Subcutaneous abdominal adipose tissue (tissue), 5 donors: ENCODE data around the gene KAZN.
"Not testable (repeated sequence)": the region's sequence is repeated elsewhere in the genome, so short reads cannot be mapped to it uniquely, and the experiment has no call there.

Source experiments
- H3K27ac ChIP-seq: one replicate; pipeline ENCODE4 v1.7.0; 2013; ENCODE audit warnings: low read depth, mild to moderate bottlenecking, inconsistent platforms, low read length, moderate library complexity
- H3K27me3 ChIP-seq, 5 donors: one replicate each; pipeline ENCODE4 v1.7.0; 2013; ENCODE audit warnings: low read length in 5 of 5, inconsistent platforms in 1 of 5; ENCODE audit not compliant: control insufficient read depth in 5 of 5, insufficient read depth in 4 of 5
- H3K36me3 ChIP-seq, 5 donors: one replicate each; pipeline ENCODE4 v1.7.0; 2013; ENCODE audit warnings: low read length in 5 of 5; ENCODE audit not compliant: control insufficient read depth in 5 of 5, insufficient read depth in 5 of 5
- H3K4me1 ChIP-seq, 5 donors: one replicate each; pipeline ENCODE4 v1.7.0; 2013; ENCODE audit warnings: low read length in 5 of 5, mild to moderate bottlenecking in 3 of 5, moderate library complexity in 1 of 5; ENCODE audit not compliant: control insufficient read depth in 5 of 5, insufficient read depth in 5 of 5
- H3K4me3 ChIP-seq, 5 donors: one replicate each; pipeline ENCODE4 v1.7.0; 2013; ENCODE audit warnings: low read length in 5 of 5, low read depth in 1 of 5
- H3K9ac ChIP-seq, 5 donors: one replicate each; pipeline ENCODE4 v1.7.0; 2013; ENCODE audit warnings: low read length in 5 of 5, mild to moderate bottlenecking in 4 of 5, moderate library complexity in 3 of 5
- H3K9me3 ChIP-seq, 5 donors: one replicate each; pipeline ENCODE4 v1.7.0; 2013; ENCODE audit warnings: low read length in 5 of 5; ENCODE audit not compliant: control insufficient read depth in 5 of 5
- donor health status: healthy.
- donor health status: healthy.
- donor health status: healthy.
- donor health status: healthy.
- donor health status: healthy.

KAZN gene

DNA sequence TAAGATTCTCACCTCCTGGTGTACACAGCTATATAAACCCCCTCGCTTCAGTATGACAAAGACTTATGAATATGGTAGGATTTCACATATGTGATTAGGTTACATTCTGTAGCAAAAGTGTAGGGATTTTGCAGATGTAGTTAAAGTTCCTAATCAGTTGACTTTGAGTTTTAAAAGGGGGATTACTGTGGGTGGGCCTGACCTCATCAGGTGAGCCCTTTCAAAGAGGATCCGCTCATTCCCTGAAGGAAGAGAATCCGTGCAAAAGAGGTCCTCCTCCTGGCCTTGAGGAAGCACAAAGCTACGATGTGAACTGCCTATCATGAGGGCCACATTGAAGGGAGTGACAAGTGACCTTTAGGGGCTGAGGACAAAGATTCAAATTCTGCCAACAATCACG is 30.6 kb upstream of the KAZN start:
- H3K9me3 ChIP-seq = peaks cover 0 to 12% (median 8%) of the 10 kb centered on the region in 5 donors
- H3K9ac ChIP-seq = no peak overlapping the region
- no peaks in the 10 kb centered on the region for H3K4me1 ChIP-seq
- no peak overlapping the region for H3K27ac ChIP-seq
- H3K27me3 ChIP-seq = no peaks in the 10 kb centered on the region
- H3K36me3 ChIP-seq = no peaks in the 10 kb centered on the region
- no peak overlapping the region for H3K4me3 ChIP-seq

DNA sequence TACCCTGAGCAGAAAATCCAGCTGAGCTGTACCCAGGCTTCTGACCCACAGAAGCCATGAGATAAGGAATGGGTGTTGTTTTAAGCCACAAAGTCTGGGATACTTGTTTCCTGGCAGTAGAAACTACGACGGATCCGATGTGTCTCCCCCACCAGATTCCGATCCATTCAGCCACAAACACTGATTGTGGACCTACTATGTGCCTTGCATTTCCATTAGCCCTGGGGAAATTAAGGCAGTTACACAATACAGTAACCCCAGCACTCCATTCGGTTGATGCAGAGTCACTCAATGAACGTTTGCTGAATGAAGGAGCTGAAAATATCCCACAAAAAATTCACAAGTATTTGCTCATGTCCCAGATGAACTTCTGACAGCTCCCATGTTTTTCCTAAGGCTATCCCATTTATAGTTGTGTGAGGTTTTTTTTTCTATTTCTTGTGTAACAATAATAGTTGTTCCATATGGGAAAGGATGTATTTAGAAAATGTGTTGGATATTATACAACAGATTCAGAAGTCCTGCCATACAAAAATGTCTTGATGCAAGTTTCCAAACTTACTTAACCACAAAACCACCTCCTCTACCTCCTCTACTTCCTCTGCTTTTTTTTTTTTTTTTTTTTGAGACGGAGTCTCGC is 29.6 kb upstream of the KAZN start:
- H3K27ac ChIP-seq = no peak overlapping the region
- H3K4me3 ChIP-seq = no peak overlapping the region
- no peaks in the 10 kb centered on the region for H3K36me3 ChIP-seq

DNA sequence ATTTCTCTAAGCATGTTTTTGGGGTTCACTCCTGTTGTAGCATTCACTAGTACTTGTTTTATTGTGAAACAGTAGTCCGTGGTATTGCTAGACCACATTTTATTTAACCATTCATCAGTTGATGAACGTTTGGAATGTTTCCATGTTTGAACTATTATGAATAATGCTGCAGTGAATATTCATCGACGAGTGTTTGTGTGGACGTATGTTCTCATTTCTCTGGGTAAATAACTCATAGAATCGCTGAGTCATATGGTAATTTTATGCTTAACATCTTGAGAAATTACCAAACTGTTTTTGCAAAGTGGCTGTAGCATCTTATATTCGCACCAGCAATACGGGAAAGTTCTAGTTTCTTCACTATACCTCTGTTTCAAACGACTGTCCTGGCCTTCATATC is 28.0 kb upstream of the KAZN start:
- H3K36me3 ChIP-seq = no peaks in the 10 kb centered on the region
- peaks cover 0 to 12% (median 8%) of the 10 kb centered on the region in 5 donors for H3K9me3 ChIP-seq
- no peak overlapping the region for H3K4me3 ChIP-seq
- H3K27me3 ChIP-seq = no peaks in the 10 kb centered on the region
- H3K27ac ChIP-seq = no peak overlapping the region
- no peak overlapping the region for H3K9ac ChIP-seq
- H3K4me1 ChIP-seq = no peaks in the 10 kb centered on the region

More for the DNA sequence above, 29.6 kb upstream of the KAZN start:
- no peaks in the 10 kb centered on the region for H3K27me3 ChIP-seq
- H3K4me1 ChIP-seq = no peaks in the 10 kb centered on the region
- no peak overlapping the region for H3K9ac ChIP-seq
- H3K9me3 ChIP-seq = peaks cover 0 to 12% (median 8%) of the 10 kb centered on the region in 5 donors

DNA sequence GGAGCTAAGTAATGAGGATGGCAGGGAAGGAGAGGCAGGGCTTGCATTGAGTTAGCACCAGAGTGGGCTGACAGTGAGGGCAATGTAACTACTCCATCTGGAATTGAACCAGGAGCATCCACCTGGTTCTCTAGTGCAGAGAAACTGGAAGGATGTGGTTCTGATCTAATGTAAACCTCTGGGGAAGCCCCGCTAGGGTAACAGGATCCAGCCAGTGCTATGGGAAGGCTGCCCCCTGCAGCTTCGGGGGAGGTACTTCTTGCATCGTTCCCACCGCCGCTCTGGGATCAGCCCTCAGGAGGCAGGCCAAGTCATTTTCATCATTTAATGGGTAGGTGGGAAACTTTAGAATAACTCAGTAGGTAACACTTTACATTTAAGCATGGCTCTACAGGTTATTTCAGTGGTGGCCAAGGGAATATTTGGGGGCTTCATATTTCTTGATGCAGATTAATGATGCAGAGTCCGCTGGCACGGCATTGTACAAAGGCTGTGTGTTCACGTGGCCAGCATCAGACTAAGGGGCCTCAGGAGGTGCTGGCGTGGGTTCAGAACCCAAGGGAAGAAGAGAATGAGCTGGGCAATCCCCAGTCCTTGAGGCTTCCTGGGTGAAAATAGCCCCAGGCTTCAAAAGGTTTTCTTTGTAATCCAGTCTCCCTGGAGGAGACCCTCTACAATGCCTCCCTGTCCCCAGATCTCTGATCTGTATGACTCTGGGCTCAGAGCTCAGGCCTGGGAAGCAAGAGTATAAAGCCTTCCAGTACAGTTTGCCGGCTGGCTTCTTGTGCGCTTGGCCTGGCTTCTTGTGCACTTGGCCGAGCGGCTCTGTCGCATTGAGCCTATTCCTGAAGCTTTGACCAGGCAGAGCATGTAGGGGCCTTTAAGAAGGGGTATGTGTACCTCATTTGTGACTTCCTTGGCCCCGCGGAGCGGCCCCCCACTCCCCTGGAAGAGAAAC is 26.4 kb upstream of the KAZN start:
- Histone ChIP-seq H3K4me1 (no peaks in the 10 kb centered on the region), H3K36me3 (no peaks in the 10 kb centered on the region), H3K27me3 (no peaks in the 10 kb centered on the region), H3K9ac (no peak overlapping the region), H3K4me3 (no peak overlapping the region), H3K27ac (no peak overlapping the region), H3K9me3 (peaks cover 0 to 5% (median 0%) of the 10 kb centered on the region in 5 donors)

DNA sequence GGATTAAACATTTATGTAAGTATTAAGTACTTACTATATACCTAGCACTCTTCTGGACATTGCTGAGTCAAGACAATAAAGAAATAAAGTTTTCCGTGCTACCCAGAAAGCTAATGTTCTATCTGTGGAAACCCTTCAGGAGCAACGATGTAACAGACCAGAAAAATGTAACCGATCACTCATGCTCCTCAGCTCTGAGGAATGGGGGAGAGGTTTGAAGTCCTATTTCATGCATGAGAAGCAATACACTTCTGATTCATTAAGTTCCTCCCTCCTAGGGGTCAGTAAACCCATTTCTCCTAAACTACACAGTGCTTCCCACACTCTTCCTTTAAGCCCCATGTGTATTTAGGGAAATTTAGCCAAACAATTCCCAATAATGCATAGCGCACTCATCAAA is 25.6 kb upstream of the KAZN start:
- Histone ChIP-seq H3K9ac (no peak overlapping the region), H3K4me1 (no peaks in the 10 kb centered on the region), H3K4me3 (no peak overlapping the region), H3K27me3 (no peaks in the 10 kb centered on the region), H3K9me3 (peaks cover 0 to 3% (median 0%) of the 10 kb centered on the region in 5 donors), H3K27ac (no peak overlapping the region), H3K36me3 (no peaks in the 10 kb centered on the region)

DNA sequence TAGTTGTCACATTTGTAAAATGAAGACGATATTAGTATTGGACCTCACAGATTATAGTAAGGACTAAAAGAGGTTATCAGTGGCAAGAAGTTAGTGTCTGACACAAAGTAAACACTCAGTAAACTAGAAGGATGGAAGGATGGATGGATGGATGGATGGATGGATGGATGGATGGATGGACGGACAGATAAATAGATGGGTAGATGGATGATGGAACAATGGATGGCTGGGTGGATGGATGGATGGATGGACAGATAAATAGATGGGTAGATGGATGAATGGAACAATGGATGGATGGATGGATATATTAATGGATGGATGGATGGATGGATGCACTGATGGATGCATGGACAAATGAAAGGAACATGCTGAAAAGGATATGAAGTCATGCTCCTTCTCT is 22.3 kb upstream of the KAZN start:
- peaks cover 0 to 5% (median 0%) of the 10 kb centered on the region in 5 donors for H3K9me3 ChIP-seq
- no peaks in the 10 kb centered on the region for H3K27me3 ChIP-seq
- no peaks in the 10 kb centered on the region for H3K36me3 ChIP-seq
- no peak overlapping the region for H3K4me3 ChIP-seq
- no peak overlapping the region for H3K9ac ChIP-seq
- no peaks in the 10 kb centered on the region for H3K4me1 ChIP-seq
- H3K27ac ChIP-seq = no peak overlapping the region

DNA sequence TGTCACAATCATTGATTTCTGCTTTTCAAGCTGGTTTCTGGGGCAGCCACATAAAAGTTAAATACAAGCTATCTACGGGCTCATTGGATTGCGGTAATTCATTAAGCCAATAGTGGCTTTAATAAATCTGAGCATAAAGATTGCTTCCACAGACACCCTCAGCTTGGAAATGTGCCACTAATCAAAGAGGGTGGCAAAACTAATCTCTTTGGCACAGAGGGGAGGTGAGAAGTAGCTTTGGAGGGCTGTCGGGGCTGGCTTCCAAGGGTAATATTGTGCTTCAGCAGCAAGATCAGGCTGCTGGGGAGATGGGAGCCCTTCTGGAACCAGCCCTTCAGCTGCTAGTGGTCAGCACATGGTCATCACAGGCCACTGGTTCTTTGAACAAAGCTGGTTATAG is 21.2 kb upstream of the KAZN start:
- Histone ChIP-seq H3K4me3 (no peak overlapping the region), H3K36me3 (no peaks in the 10 kb centered on the region), H3K27ac (no peak overlapping the region), H3K4me1 (no peaks in the 10 kb centered on the region), H3K27me3 (no peaks in the 10 kb centered on the region), H3K9ac (no peak overlapping the region), H3K9me3 (peaks cover 0 to 6% (median 0%) of the 10 kb centered on the region in 5 donors)

DNA sequence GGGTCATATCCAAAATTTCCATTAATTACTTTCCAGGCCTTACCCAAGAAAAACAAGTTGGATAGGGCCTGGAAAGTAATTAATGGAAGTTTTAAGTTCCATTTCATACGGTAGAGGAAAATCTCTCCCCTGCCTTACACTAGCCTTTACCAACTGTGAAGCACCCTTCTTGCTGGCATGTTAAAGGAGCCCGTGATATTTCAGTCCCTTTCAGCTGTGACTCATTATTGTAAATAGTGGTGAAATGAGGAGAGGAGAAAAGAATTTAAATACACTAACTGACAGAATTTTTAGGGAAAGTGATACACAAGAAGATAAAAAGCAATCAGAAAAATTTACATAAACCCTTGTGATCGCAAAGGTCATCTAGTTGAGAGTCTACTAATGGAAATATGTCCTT is 20.3 kb upstream of the KAZN start:
- Histone ChIP-seq H3K27me3 (no peaks in the 10 kb centered on the region), H3K9ac (no peak overlapping the region), H3K36me3 (no peaks in the 10 kb centered on the region), H3K9me3 (peaks cover 0 to 6% (median 0%) of the 10 kb centered on the region in 5 donors), H3K4me1 (no peaks in the 10 kb centered on the region), H3K4me3 (no peak overlapping the region), H3K27ac (no peak overlapping the region)

DNA sequence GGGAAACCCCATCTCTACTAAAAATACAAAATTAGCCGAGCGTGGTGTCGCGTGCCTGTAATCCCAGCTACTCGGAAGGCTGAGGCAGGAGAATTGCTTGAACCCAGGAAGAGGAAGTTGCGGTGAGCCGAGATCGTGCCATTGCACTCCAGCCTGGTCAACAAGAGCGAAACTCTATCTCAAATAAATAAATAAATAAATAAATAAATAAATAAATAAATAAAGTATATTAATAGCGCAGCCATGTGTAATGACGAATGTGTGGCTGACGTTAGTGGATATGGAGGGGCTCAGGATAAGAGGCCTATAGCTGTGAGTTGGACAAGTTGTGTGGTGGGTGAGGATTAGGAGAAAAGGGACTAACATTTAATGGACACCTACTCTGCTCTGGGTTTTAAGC is 18.2 kb upstream of the KAZN start:
- H3K27ac ChIP-seq, H3K36me3 ChIP-seq, H3K9ac ChIP-seq, H3K27me3 ChIP-seq, H3K4me1 ChIP-seq, H3K9me3 ChIP-seq, H3K4me3 ChIP-seq: not testable (repeated sequence)

DNA sequence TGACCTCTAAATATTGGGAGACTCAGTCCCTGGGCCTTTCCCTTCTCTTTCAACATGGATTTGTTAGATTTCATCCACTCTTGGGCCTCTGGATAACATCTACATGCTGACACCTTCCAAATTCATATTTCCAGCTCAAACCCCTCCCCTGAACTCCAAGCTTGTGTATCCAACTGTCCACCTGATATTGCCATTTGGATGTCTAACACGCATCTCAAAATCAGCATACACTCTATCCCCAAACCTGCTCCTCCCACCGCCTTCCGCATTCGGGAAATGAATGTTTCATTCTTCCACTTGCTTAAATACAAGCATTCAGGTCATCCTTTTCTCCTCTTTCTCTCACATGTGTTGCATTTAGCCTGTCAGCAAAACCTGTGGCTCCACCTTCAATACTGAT is 17.5 kb upstream of the KAZN start:
- no peak overlapping the region for H3K4me3 ChIP-seq
- peaks cover 0 to 5% (median 0%) of the 10 kb centered on the region in 5 donors for H3K27me3 ChIP-seq
- no peak overlapping the region for H3K9ac ChIP-seq
- no peaks in the 10 kb centered on the region for H3K4me1 ChIP-seq
- peaks cover 0 to 6% (median 0%) of the 10 kb centered on the region in 5 donors for H3K9me3 ChIP-seq
- H3K36me3 ChIP-seq = no peaks in the 10 kb centered on the region
- no peak overlapping the region for H3K27ac ChIP-seq
